Stimulated activated naive CD4-positive, alpha-beta T cell treated with Interleukin-2 at 50 U/mL for 16 hours (primary cell): ENCODE results near the gene FOXO3.
A peak's percentile ranks its signal among the peaks of the same experiment; 100 is the strongest.
"Not testable (repeated sequence)": the region's sequence is repeated elsewhere in the genome, so short reads cannot be mapped to it uniquely, and the experiment has no call there.

Experiments used
- DNase-seq: peaks from one replicate; lab custom pipeline; 2025; lab: John Stamatoyannopoulos, UW

The FOXO3 gene

DNA sequence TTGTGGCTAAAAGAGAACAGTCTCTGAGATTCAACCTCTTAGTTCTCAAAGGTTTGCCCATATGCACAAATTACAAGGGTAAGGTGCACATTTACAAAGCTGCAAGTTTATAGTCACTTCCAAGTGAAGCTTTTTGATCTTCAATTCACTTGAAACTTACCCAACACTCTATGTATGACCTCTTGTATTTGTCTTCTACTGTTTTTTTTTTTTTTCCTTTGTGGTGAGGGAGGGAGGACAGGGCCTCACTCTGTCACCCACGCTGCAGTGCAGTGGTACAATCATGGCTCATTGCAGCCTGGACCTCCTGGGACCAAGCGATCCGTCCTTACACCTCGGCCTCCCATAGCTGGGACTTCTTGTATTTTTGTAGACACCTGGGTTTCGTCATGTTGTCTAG, 4.5 kb upstream of the FOXO3 start:
- DNase-seq = no peak

DNA sequence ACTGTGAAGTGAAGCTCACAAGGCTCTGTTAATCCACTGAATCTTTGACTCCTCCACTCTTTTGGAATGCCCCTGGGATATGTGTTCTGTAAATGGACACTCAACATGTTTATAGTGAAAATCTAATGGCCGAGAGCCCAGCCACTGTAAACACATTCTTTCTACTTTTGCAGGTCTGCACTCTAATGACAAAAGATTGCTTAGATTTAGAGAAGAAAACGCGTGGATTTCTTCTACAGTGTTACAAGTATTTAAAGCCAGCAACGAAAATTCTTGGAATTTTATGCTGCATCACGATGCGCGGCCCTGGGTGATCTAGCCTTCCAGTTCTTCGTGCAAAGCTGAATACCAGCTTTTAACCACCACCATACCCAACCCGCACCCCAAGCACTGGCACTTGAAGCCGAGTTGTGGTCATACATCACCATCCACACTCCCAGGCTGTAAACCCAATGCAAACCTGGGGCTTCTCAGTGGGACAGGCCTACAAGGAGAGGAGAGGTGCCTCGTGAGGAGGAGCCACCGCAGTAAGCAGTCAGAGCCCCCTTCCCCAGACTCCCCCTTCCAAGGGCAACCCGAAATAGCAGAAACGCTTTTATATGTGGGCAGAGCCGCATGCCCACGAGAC, 3.7 kb upstream of the FOXO3 start:
- DNase-seq = no peak

DNA sequence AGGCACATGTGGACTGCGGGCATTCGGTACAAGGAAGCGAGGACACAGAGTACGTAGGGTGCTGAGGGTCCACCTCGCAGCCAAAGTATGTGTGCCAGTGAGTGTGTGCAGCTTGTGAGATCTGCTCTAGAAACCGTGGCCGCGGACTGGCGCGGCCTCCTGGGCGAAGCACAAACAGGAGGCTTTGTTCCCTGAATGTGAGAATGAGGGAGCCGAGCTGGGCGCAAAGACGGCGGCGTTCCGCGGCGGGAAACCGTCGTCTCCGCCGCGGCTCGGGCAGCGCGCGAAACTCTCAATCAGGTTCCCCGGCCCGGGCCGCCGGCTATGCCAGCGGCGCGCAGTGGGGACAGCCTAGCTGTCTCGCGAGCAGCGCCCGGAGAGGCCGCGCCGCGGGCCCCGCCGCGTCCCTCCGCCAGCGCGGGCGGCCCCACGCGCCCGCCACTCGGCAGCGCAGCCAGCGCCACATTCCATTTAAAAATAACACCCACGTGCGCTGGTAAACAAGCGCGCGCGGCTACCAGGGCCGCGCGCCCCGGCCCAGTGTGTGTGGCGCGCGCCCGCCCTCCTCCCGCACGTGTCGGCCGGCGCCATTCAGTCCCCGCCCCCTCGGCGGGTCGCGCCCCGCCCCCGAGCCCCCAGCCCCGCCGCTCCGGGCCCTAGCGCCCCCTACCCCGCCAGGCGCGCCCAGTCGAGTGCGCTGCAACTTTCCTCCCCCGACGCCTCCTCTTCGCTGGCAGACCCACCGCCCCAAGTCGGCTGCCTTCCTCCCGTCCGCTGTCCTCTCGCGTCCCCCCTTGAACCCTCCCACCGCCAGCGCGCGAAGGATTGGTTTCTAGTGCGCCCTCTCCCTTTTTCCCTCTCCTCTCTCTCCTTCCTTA, 3.0 kb upstream of the FOXO3 start:
- DNase-seq = peak; percentile 74

DNA sequence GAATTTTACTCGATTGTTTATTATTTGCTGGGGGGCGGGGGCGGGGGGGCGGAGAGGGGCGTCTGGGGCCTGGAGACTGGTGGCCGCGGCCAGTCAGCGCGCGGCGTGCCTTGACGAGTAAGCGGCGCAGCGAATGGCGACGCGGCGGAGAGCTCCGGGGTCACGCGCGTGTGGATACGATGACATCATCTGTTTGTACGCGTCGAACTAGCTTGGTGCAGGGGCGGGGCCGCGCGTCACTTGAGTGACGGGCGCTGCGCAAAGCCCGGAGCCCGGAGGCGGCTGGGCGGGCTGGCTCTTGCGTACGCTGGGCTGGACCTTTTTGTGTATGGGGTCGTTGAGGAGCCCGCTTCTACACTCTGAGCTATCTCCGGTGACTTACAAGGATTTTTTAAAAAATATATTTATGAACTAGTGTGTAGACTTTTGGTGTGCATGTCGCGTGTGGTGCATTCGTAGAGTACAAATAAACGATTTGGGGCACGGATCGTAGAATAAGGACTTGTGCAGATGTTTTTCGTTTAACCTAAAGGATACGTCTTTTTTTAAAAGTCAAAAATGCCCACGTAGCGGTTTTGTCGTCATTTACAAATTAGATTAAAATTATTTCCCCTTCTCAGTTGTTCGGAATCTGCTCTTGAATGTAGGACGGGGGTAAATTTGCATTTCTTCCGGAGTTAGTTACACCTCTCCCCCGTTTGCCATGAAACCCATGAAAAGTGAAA, 2.2 kb upstream of the FOXO3 start:
- peak; percentile 96 for DNase-seq

DNA sequence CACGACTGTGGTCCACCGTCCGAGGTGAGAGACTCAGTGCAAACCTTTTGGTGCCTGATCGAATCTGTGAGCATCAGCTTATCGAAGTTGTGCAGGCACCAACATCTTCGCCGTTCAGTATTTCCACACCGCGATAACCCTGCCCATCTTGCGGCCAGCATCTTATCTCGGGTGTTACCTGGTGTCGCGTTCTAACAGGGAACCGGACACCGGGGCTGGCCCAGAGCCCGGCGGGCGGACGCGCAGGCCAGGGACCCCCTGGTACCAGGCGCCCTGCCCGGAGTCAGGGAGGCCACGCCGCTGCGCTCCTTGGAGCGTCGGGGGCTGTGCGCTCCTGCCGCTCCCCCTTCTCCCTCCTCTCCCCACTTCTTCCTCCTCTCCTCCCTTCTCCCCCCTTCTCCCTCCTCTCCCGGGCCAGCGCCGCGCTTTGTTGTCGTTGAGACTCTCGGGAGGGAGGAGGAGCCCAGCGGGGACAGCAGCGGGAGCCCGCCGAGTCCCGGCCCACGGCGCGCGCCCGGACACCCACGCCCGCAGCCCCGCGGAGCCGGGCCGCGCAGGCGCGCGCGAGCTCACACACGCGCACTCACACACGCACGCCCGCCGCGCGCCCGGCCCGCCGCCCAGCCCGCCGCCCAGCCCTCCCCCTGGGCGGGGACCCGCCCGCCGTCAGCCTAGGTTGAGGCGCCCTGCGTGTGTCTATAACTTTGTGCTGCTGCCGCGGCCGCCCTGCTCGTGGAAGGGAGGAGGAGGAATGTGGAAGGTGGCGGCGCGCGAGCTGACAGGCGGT, 1.4 kb upstream of the FOXO3 start:
- peak; percentile 85 for DNase-seq

DNA sequence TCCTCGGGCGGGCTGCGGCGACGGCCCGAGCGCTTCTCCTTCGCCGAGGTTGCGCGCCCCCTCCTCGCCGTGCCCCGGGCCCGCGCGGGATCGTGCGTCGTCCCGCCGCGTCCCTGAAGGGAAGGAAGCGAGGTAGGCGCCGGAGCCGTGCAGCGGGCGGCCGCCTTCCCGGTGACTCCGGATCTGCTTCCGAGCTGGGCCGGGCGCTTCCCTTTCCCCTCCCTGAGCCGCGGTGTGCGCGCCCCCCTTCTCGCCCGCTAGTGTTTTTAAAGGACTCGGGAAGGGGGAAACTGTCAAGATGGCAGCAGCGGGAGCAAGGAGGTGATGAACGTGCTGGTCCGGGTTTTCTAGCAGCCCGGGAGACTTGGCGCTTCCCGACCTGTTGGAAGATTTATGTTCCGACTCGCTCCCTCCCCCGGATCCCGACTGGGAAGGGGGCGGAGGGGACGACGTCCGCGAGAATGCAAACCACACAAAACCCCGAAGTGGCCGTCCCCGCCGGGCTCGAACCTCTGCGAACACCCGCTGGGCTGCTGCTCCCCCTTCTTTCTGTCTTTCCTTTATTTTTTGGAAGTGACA, 744 bp upstream of the FOXO3 start:
- no peak for DNase-seq

DNA sequence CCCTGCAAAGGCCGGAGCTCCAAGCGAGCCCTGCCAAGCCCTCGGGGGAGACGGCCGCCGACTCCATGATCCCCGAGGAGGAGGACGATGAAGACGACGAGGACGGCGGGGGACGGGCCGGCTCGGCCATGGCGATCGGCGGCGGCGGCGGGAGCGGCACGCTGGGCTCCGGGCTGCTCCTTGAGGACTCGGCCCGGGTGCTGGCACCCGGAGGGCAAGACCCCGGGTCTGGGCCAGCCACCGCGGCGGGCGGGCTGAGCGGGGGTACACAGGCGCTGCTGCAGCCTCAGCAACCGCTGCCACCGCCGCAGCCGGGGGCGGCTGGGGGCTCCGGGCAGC, 561 bp downstream of the FOXO3 start:
- not testable (repeated sequence) for DNase-seq

DNA sequence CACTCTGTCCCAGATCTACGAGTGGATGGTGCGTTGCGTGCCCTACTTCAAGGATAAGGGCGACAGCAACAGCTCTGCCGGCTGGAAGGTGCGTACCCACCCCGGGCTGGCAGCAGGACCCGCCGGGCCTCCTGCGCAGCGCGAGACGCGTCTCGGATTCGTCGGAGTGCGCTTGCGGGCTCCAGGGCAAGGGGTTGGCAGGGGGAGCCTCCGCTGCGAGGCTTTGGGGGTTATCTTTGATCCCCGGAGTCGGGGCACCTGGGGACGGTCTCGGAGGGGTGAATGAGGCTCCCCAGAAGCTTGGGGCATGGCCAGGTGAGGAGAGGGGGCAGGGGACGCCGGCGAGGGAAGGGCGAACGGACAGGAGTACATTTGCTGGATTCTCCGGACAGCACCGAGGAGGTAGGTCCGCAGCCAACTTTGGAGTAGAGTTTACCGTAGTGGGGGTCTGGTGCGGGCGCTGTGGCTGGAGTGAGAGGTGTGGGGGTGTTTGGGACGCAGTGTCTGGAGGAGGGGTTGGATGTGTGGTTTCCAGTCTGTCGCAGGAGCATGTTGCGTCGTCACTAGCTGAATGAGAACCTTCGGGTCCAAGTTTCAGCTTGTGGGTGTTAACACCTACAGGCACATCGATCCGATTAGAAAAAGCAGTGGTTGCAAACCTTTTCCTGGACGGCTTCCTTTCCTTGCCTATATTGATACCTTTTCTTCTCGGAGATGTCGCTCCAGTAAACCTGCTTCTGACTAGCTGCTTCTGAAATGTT, 1.2 kb downstream of the FOXO3 start:
- no peak for DNase-seq

DNA sequence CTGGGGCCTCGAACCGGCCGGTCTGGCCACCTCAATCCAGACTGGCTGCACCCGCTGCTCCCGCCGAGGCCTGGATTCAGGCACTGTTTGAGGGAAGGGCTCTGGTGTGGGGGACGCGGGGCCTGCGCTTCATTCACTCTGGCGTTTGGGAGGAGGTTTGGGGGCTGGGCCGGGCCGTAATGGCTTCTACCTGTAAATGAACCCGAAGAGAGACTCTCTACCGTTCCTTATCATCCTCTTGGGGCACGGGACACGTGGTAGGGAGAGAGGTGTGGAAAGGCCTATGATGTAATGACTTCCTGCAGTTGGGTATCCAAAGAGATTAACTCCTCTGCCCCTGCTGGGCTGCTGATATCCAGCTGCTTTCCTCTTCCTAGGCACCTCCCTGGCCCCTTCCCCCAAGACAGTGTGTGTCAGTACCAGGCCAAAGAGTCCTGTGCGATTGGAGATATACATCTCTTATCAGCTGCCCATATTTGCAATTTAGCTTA, 1.8 kb downstream of the FOXO3 start:
- no peak for DNase-seq

DNA sequence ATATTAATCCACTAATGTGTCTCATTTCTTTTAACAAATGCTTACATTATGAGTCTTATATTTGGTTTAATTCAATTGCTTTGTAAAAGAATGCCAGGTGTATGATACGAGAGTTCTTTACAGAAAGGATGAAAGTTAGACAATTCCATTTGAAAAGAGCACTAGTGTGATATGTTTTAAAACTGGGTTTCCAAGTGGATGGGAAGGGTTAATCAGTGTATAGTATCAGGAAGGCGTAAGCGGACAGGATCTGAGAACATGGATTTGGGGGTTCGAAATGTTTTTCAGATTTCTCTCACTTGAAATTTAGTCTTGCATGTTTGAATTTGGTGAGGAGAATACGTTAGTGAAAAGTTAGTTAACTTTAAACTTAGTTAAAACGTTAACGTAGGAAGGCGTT, 2.6 kb downstream of the FOXO3 start:
- no peak for DNase-seq

DNA sequence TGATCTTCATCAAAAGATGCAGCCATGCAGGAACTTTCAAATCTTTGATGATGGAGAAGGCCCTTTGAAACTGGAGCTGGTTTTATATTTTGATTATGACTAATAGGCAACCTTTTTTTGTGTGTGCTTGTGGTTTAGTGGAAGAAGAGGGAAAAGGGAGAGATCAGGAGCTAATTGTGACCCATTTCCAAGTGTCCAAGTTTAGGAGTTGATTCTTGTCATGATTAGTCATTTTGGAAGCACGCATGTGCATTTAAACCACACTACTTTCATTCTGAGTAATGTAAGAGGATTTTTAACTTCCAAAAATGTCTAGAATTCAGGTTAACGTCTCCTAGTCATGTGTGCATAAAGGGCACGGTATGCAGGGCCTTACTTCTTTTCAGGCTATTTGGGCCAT, 3.5 kb downstream of the FOXO3 start:
- DNase-seq = no peak

DNA sequence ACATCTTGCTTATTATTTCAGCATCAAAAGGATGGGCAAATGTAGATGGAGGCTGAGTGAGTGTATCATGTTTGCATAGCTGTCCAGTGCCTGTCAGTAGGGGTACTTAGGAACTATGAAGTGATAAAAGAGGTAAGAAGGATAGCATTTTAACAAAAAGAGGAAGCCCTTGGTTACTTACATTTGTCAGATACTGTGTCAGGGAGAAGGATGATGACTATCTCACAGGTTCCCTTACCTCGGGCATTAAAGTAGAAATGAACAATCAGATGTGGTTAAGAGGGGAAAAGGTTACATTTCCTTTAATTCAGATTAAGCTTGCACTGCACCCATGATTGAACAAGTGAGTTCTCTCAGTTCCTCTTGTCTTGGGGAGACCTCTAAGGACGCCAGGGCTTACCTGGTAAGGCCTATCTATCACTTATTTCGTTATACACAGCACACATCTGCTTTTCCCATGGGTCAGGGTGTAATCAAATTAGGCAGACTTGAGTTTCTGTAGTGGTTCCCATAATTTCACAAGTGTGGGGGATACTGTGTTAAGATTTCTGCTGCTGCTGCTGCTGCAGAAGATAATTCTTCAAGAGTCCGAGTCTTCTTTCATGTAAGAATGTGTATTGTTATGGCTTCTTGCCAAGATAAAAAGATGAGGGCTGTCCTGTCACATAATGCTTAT, 4.5 kb downstream of the FOXO3 start:
- DNase-seq = no peak

DNA sequence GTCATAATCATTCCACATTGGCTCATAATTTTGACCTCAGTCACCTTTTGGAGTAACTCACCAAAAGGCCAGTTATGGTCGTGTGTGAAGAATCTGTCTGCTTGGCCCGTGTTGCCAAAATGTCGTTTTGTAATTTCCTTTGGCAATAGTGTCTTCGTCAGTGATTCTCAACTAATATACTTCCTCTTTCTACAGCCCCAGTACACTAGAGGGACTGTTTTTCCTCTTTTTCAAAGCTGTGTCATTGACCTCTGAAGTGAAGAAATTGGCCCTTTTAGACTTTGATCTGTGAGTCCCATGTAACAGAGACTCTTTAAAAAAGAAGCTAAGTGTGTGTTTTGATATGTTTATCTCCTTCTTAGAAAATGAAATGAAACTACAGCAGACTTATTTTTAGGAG, 5.2 kb downstream of the FOXO3 start:
- DNase-seq = no peak

DNA sequence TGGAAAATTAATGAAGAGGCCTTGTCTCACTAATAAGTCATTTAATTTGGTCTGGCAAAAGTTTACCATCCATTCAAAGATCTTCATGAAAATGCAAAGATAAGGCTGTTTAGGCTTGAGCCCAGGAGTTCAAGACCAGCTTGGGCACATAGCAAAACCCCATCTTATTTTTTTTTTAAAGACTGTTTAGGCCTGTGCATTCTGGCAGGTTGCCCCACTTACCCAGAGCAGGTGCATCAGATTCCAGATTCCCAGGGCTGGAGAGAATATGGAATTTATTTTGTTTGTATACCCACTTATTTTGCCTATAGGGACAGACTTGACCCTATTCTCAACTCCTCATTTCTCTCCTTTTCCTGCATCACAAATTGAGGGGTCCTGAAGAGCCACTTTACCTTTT, 5.7 kb downstream of the FOXO3 start:
- DNase-seq = no peak

DNA sequence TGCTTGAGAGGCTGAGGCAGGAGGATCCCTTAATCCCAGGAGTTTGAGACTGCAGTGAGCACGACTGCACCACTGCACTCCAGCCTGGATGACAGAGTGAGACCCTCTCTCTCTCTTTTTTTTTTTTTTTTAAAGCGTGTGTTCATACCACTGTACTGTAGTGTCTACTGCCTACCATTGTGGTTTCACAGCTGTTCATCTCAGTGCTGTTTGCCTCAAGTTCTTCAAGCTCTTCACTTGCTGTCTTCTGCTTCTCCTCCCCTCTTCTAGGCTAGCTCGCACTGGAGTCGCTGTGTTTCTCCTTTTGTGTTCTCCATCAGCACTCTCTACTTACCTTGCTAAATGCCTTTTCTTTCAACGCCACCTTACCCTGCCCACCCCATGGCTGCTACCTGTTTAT, 7.4 kb downstream of the FOXO3 start:
- DNase-seq = no peak

DNA sequence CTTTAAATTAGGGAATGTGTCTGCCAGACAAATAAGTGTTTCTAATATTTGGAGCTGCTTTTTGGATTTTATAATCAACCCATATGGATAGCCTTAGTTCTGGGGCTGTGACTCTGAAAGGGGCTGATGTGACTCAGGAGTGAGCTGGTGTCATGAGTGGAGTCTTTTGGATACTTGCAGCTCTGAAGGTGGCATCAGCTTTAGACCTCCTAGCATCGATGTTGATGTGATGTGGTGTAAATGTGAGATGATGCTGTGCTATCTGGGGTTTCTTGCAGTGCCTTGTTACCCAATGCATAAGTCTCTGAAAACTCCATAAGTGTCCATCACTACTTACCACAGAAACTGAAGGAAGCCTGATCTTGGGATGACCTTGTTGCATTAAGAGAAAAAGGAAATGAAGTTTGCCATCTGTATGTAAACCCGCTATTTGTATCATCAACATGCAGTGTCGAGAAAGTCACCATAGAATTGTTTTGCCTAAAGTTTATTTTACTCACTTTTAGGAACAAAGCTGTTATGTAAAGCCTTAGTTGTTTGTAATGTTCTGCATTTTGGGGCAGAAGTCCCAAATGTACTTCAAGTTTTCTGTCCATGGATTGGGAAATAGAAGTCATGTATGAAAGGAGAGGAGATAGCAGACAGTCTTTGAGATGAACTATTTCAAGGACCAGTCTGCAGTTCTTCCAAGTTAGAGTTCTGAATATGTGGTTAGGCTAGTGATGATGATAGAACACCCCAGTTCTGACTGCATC, 8.0 kb downstream of the FOXO3 start:
- no peak for DNase-seq

DNA sequence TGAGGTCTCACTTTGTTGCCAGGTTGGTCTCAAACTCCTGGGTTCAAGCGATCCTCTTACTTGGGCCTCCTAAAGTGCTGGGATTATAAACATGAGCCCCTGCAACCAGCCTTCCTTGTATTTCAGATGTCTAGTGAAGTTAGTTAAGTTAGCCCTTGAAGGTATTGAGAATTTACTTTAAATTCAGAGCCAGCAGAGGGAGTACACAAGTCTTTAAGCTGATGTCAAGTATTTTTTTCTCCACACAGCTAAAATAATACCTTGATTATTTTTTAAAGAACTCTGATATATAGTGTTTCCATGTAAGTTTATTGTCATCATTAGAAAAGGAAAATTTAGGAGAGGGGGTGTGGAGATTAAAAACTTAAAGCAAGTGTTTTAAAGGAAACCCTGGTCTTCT, 9.8 kb downstream of the FOXO3 start:
- DNase-seq = no peak

DNA sequence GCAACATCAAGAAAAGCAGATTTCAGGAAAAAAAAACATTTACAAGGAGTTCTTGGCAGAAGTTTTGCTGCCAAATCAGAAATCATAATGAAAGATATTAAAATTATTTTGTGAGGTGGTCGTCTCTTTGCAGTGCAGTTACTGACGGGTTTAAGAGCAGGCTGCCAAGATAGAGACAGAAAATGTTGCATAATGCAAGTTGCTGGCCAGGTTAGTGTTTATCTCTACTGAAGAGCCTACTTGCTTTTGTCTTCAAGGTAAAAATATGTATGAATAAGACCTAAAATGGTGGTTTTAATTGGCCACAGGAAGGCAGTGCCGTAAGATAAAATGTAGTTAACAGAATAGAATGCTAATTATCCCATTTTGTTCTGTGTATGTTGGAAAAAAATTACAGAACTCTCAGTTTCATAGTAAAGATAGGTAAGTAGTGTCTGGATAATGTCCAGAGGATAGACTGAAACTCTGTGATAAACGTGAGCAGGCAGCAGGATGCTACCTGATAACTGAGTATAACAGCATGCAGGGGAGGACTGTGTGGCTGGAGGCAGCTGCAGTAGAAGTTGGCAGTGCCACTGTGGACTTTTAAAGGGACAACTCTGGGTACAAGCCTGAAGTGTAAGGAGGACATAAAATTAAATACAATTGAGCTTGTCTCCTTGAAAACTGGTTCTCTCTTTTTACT, 13.9 kb downstream of the FOXO3 start:
- no peak for DNase-seq

DNA sequence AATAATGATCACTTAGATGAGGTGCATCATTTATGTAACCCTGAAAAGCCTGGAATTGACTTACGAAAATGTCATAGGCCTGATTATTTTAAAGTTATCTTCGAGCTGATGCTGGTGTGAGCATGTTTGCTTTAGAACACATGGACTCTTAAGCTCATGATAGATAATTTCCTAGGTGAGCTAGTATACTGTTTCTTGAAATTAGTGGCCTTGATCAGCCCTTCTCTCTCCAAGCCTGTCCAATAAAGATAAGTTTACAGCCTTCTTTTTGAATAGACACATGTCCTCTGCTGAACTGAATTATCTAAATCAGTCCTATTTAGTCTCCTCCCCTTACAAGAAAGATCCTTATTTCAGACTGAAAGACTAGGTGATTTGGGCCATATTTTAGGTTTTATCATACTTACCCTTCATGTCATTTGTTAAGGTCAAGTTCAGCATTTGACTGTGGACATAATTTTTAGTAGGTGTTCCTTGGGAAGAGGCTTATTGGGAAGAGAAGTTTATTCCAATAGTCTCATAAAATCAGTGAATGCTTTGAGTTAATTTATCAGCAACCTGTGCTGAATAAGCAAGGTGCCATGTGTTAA, 15.3 kb downstream of the FOXO3 start:
- no peak for DNase-seq
